ENCODE measurements around the gene PGM5. TPM values are rescaled to one million over a fixed set of nuclear protein-coding genes. Genes with fewer than 3 reads are reported as not detected.

Gene PGM5
- total and polyA plus RNA-seq, 2 experiments from 2014 or later = not detected

DNA sequence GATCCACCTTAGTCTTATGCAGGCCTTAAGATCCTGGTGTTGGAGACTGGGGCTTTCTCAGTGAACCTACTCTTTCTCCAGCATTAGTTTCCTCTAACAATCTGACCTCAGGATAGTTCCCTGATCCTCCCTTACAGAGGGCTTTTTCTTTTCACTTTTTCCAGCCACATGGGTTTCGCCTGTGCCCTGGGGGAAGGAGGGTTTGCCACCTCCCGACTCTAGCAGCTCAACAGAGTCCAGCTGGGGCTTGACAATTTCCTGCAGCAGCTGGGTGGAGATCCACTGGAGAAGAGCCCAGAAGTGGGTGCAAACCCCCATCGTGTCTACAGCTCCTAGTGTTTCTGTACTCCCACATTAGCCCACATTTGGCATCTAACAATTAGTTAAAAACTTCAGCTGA, 191.8 kb downstream of the PGM5 start (continued):
- TF ChIP-seq ZNF462 (CRISPR knock-in tag; IDR thresholded peaks at IDR 0.05) = no peak
- no peak for TF ChIP-seq NANOG (IDR thresholded peaks at IDR 0.05; ENCODE audit: borderline replicate concordance)

- no peaks in the 10 kb centered on the region for H4K20me1 ChIP-seq (replicated peaks; ENCODE audit: insufficient read depth)
- H3K27ac ChIP-seq (ENCODE audit: low read depth) = no peak overlapping the region
- peaks cover 9% of the 10 kb centered on the region for H3K27me3 ChIP-seq (ENCODE audit: insufficient read depth)
- H3K27me3 Mint-ChIP-seq (ENCODE audit: insufficient read depth, low read depth, poor library complexity) = peaks cover 3% of the 10 kb centered on the region
- no peaks in the 10 kb centered on the region for H3K79me2 ChIP-seq (replicated peaks; ENCODE audit: insufficient read depth)
- no peaks in the 10 kb centered on the region for H3K36me3 ChIP-seq (ENCODE audit: insufficient read depth)
- no peak overlapping the region for H2AFZ ChIP-seq
- no peak for ATAC-seq
- DNase-seq (ENCODE audit: low spot score) = no peak
- no peak overlapping the region for H3K4me2 ChIP-seq
- TF ChIP-seq POLR2AphosphoS5 (IDR thresholded peaks at IDR 0.05; ENCODE audit: low read depth) = no peak
- TF ChIP-seq CREB1 (CRISPR knock-in tag; IDR thresholded peaks at IDR 0.05; ENCODE audit: low read depth) = no peak
- no peak for TF ChIP-seq NANOG (IDR thresholded peaks at IDR 0.05; ENCODE audit: borderline replicate concordance)
- no peak for TF ChIP-seq STAT1 (IDR thresholded peaks at IDR 0.05; ENCODE audit: unreplicated experiment)
- no peak for TF ChIP-seq ZNF462 (CRISPR knock-in tag; IDR thresholded peaks at IDR 0.05)
- TF ChIP-seq, protein P1, sequence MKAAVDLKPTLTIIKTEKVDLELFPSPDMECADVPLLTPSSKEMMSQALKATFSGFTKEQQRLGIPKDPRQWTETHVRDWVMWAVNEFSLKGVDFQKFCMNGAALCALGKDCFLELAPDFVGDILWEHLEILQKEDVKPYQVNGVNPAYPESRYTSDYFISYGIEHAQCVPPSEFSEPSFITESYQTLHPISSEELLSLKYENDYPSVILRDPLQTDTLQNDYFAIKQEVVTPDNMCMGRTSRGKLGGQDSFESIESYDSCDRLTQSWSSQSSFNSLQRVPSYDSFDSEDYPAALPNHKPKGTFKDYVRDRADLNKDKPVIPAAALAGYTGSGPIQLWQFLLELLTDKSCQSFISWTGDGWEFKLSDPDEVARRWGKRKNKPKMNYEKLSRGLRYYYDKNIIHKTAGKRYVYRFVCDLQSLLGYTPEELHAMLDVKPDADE (IDR thresholded peaks at IDR 0.05) = no peak
- TF ChIP-seq ZNF331 (CRISPR knock-in tag; IDR thresholded peaks at IDR 0.05; ENCODE audit: low read depth) = no peak
- H3K36me3 Mint-ChIP-seq (ENCODE audit: low read depth) = no peaks in the 10 kb centered on the region
- no peaks in the 10 kb centered on the region for H3F3A ChIP-seq (replicated peaks; ENCODE audit: low read depth)
- no peak overlapping the region for H3K4me3 ChIP-seq
- no peak overlapping the region for H3K4me3 Mint-ChIP-seq
- no peak overlapping the region for H3K27ac Mint-ChIP-seq
- no peaks in the 10 kb centered on the region for H3K9me3 Mint-ChIP-seq
- H3K9me2 ChIP-seq (ENCODE audit: insufficient read depth) = no peaks in the 10 kb centered on the region
- H3K4me1 ChIP-seq (ENCODE audit: insufficient read depth) = no peaks in the 10 kb centered on the region
- peaks cover 9% of the 10 kb centered on the region; the same call in 2 of the 3 replicates for H3K4me1 Mint-ChIP-seq
These were observed 194.8 kb downstream of the PGM5 start for GRCh38 chr9:68551191-68551590.

Measured in GM23338 (cell line).